Measurements from ENCODE around the gene ADARB1. TPM values are rescaled to one million over a fixed set of nuclear protein-coding genes. Genes with fewer than 3 reads are reported as not detected.

Gene ADARB1
- polyA plus RNA-seq, 1 of the 3 experiments (the other 2 are of a cell fraction), result 7.8 TPM

DNA sequence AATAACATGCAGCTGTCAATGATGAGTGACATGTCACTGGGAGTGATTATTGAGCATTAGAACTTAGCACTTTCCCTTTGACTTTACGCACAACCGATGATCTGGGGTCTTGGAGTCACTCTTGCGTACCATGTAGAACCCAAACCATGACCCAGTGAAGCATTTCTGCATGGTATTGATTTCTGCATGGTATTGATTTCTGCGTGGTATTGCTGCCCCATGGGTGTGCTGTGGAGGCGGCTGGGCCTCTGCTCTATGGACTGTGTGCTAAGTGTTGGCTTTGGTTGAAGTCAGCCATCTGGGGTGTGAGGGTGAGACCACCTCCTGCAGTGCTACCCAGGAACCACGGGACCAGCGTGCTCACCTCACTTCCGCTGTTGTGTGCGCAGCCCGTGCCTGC is 98.0 kb downstream of the ADARB1 start:
- Histone ChIP-seq H3K79me2 (ENCODE audit: insufficient read depth) (no peaks in the 10 kb centered on the region), H3K36me3 (replicated peaks in 1 of 2; ENCODE audit: control insufficient read depth in 1 of 2, insufficient read depth in 2 of 2, low read length in 1 of 2) (peaks cover 0 to 2% of the 10 kb centered on the region in 2 experiments), H3K4me3 (ENCODE audit: low read depth in 2 of 2, low read length in 1 of 2) (no peak overlapping the region), H3K4me2 (no peak overlapping the region), H3F3A (replicated peaks; ENCODE audit: insufficient read depth) (peaks cover 7% of the 10 kb centered on the region), H3K4me1 (ENCODE audit: control insufficient read depth in 1 of 2, insufficient read depth in 2 of 2, low read depth in 1 of 2, low read length in 1 of 2) (peaks cover 0 to 8% of the 10 kb centered on the region in 2 experiments; a peak in 2 of 4 replicates), H3K27ac (ENCODE audit: low read depth in 2 of 2, low read length in 1 of 2) (no peak overlapping the region), H2AFZ (ENCODE audit: low read depth) (no peak overlapping the region), H3K9me2 (no peaks in the 10 kb centered on the region), H3K27me3 (ENCODE audit: insufficient read depth) (no peaks in the 10 kb centered on the region), H3K9me3 (no peaks in the 10 kb centered on the region), H3K9ac (no peak overlapping the region), H4K20me1 (ENCODE audit: insufficient read depth) (no peaks in the 10 kb centered on the region)
- TF ChIP-seq MXI1 (IDR thresholded peaks at IDR 0.05; ENCODE audit: low read depth, low read length), result no peak
- no peak for TF ChIP-seq EZH2phosphoT487 (IDR thresholded peaks at IDR 0.05; ENCODE audit: borderline replicate concordance, low read depth)
- TF ChIP-seq, protein P1, sequence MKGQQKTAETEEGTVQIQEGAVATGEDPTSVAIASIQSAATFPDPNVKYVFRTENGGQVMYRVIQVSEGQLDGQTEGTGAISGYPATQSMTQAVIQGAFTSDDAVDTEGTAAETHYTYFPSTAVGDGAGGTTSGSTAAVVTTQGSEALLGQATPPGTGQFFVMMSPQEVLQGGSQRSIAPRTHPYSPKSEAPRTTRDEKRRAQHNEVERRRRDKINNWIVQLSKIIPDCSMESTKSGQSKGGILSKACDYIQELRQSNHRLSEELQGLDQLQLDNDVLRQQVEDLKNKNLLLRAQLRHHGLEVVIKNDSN (IDR thresholded peaks at IDR 0.05; ENCODE audit: borderline replicate concordance, low read depth), result no peak
- TF ChIP-seq GABPA (IDR thresholded peaks at IDR 0.05; ENCODE audit: low read depth), result no peak
- no peak for TF ChIP-seq FOSL2 (IDR thresholded peaks at IDR 0.05; ENCODE audit: borderline replicate concordance, low read depth)
- no peak for TF ChIP-seq EP300 (IDR thresholded peaks at IDR 0.05; ENCODE audit: borderline replicate concordance in 1 of 2, low read depth in 1 of 2, low read length in 1 of 2)
- no peak for TF ChIP-seq POLR2AphosphoS5 (IDR thresholded peaks at IDR 0.05; ENCODE audit: low read depth, low read length)
- TF ChIP-seq, protein P2, sequence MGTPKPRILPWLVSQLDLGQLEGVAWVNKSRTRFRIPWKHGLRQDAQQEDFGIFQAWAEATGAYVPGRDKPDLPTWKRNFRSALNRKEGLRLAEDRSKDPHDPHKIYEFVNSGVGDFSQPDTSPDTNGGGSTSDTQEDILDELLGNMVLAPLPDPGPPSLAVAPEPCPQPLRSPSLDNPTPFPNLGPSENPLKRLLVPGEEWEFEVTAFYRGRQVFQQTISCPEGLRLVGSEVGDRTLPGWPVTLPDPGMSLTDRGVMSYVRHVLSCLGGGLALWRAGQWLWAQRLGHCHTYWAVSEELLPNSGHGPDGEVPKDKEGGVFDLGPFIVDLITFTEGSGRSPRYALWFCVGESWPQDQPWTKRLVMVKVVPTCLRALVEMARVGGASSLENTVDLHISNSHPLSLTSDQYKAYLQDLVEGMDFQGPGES (IDR thresholded peaks at IDR 0.05; ENCODE audit: low read depth, low read length), result no peak
- TF ChIP-seq, protein P3, sequence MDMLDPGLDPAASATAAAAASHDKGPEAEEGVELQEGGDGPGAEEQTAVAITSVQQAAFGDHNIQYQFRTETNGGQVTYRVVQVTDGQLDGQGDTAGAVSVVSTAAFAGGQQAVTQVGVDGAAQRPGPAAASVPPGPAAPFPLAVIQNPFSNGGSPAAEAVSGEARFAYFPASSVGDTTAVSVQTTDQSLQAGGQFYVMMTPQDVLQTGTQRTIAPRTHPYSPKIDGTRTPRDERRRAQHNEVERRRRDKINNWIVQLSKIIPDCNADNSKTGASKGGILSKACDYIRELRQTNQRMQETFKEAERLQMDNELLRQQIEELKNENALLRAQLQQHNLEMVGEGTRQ (IDR thresholded peaks at IDR 0.05; ENCODE audit: borderline replicate concordance, low read depth, low read length), result no peak
- no peak for TF ChIP-seq NRF1 (IDR thresholded peaks at IDR 0.05; ENCODE audit: low read depth, low read length)
- no peak for TF ChIP-seq TEAD4 (IDR thresholded peaks at IDR 0.05; ENCODE audit: borderline replicate concordance, insufficient read depth)
- TF ChIP-seq, protein P4, sequence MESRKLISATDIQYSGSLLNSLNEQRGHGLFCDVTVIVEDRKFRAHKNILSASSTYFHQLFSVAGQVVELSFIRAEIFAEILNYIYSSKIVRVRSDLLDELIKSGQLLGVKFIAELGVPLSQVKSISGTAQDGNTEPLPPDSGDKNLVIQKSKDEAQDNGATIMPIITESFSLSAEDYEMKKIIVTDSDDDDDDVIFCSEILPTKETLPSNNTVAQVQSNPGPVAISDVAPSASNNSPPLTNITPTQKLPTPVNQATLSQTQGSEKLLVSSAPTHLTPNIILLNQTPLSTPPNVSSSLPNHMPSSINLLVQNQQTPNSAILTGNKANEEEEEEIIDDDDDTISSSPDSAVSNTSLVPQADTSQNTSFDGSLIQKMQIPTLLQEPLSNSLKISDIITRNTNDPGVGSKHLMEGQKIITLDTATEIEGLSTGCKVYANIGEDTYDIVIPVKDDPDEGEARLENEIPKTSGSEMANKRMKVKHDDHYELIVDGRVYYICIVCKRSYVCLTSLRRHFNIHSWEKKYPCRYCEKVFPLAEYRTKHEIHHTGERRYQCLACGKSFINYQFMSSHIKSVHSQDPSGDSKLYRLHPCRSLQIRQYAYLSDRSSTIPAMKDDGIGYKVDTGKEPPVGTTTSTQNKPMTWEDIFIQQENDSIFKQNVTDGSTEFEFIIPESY (IDR thresholded peaks at IDR 0.05; ENCODE audit: borderline replicate concordance, low read depth), result no peak
- no peak for TF ChIP-seq GATA2 (CRISPR knock-in tag; IDR thresholded peaks at IDR 0.05)
- TF ChIP-seq RXRA (IDR thresholded peaks at IDR 0.05; ENCODE audit: borderline replicate concordance, low read depth), result no peak
- TF ChIP-seq CHD2 (IDR thresholded peaks at IDR 0.05; ENCODE audit: low read length, partially characterized antibody), result no peak
- no peak for TF ChIP-seq RFX5 (IDR thresholded peaks at IDR 0.05; ENCODE audit: low read length)
- no peak for TF ChIP-seq YY1 (IDR thresholded peaks at IDR 0.05; ENCODE audit: low read depth)
- no peak for TF ChIP-seq RCOR1 (IDR thresholded peaks at IDR 0.05; ENCODE audit: low read length)
- no peak for TF ChIP-seq ELF1 (IDR thresholded peaks at IDR 0.05)
- 95% methylated on average over 10 of the region's 10 CpGs for WGBS (ENCODE audit: low lambda C conversion rate)
- CTCF ChIA-PET, result no interaction called here
- DNase-seq, result no peak
- POLR2A ChIA-PET, result no interaction called here
